GM12878 (cell line): Measurements from ENCODE around the gene CST1. TPM values are rescaled to one million over a fixed set of nuclear protein-coding genes. Genes with fewer than 3 reads are reported as not detected.

ENCODE experiments used
- ATAC-seq: fragments of 200-7000 bp; cut with Tn5 transposase; 3 replicates; pipeline ENCODE4 v1.9.1; 2020; ENCODE audit warnings: mild to moderate bottlenecking, moderate library complexity
- BruUV-seq: library from RNA; stranded (reverse); fragments of 400-500 nt; replicated peaks from 2 replicates; lab custom pipeline; 2021; lab: Mats Ljungman, UMichigan
- CTCF ChIA-PET: fragments of 300-600 bp; sonication (Branson Sonifier 250); formaldehyde crosslinking; extraction: SDS; loops from one replicate; lab custom pipeline; 2021; ENCODE audit warnings: inconsistent platforms; lab: Yijun Ruan, JAX
- POLR2A ChIA-PET: fragments of 350-600 bp; formaldehyde crosslinking; extraction: SDS; loops from one replicate; lab custom pipeline; 2021; ENCODE audit warnings: inconsistent platforms; lab: Charles Lee
- RAD21 ChIA-PET: fragments of 300-600 bp; sonication (Branson Sonifier 250); formaldehyde crosslinking; loops from one replicate; lab custom pipeline; 2023; ENCODE audit warnings: antibody characterized with exemption; ENCODE audit not compliant: unreplicated experiment; lab: Charles Lee
- SMC1A ChIA-PET: fragments of 300-600 bp; sonication (Branson Sonifier 250); formaldehyde crosslinking; loops from one replicate; lab custom pipeline; 2023; ENCODE audit not compliant: unreplicated experiment, uncharacterized antibody; lab: Charles Lee
- DNase-seq: peaks from one replicate; pipeline ENCODE4 v3.0.0-alpha.2; 2011; ENCODE audit warnings: low read depth, low spot score
- FAIRE-seq: peaks from 3 replicates; lab custom pipeline; 2011; peaks lifted over from hg19 to GRCh38; lab: Jason Lieb, UNC
- H2AFZ ChIP-seq: 2 replicates; pipeline ENCODE4 v1.6.0; 2011; ENCODE audit warnings: low read depth, low read length, control low read depth; ENCODE audit not compliant: control insufficient read depth
- H3K27ac ChIP-seq: 2 replicates; pipeline ENCODE4 v1.5.1; 2011; ENCODE audit warnings: control low read depth; ENCODE audit not compliant: control insufficient read depth, insufficient read depth
- H3K27me3 ChIP-seq, 2 experiments: replicated peaks in 1 of 2; 2 replicates each; pipeline versions ENCODE4 v1.6.0 to v1.6.1; 2011; ENCODE audit warnings: low read length in 1 of 2; ENCODE audit not compliant: control insufficient read depth in 2 of 2, insufficient read depth in 2 of 2
- H3K36me3 ChIP-seq, 2 experiments: 2 replicates each; pipeline ENCODE4 v1.5.1; 2011; ENCODE audit warnings: low read length in 1 of 2; ENCODE audit not compliant: control insufficient read depth in 2 of 2, insufficient read depth in 2 of 2
- H3K4me1 ChIP-seq: 2 replicates; pipeline ENCODE4 v1.6.1; 2011; ENCODE audit warnings: mild to moderate bottlenecking, low read length, moderate library complexity, mixed read lengths; ENCODE audit not compliant: control insufficient read depth, insufficient read depth
- H3K4me2 ChIP-seq: 2 replicates; pipeline ENCODE4 v1.6.0; 2011; ENCODE audit warnings: control low read depth; ENCODE audit not compliant: control insufficient read depth, insufficient read depth
- H3K4me3 ChIP-seq: fragments of 200-600 bp; sonication (generic); 2 replicates; pipeline ENCODE4 v1.5.1; 2016
- H3K79me2 ChIP-seq: 2 replicates; pipeline ENCODE4 v1.6.0; 2011; ENCODE audit warnings: low read length; ENCODE audit not compliant: control insufficient read depth, insufficient read depth
- H3K9ac ChIP-seq: 2 replicates; pipeline ENCODE4 v1.8.0; 2011; ENCODE audit warnings: low read length, control low read depth, mixed read lengths; ENCODE audit not compliant: control insufficient read depth, insufficient read depth
- H3K9me3 ChIP-seq: replicated peaks from 3 replicates; pipeline ENCODE4 v1.5.1; 2011; ENCODE audit warnings: mild to moderate bottlenecking, low read length; ENCODE audit not compliant: control insufficient read depth, insufficient read depth
- H4K20me1 ChIP-seq: 2 replicates; pipeline ENCODE4 v1.6.0; 2011; ENCODE audit not compliant: control insufficient read depth, insufficient read depth
- BCL3 ChIP-seq: IDR thresholded peaks from 2 replicates; pipeline ENCODE4 v1.6.1; 2011; ENCODE audit warnings: borderline replicate concordance, low read depth, mild to moderate bottlenecking, moderate library complexity, low read length; ENCODE audit not compliant: insufficient read depth, poor library complexity, severe bottlenecking
- CBFB ChIP-seq: IDR thresholded peaks from 2 replicates; pipeline ENCODE4 v1.6.1; 2016; ENCODE audit warnings: antibody characterized with exemption, low read depth
- EGR1 ChIP-seq, 2 experiments: IDR thresholded peaks; 1 replicate in 1 of 2; 2 replicates in 1 of 2; pipeline ENCODE4 v1.6.1; 2011 to 2012; ENCODE audit warnings: low read depth in 2 of 2, low read length in 2 of 2, borderline replicate concordance in 1 of 2, mild to moderate bottlenecking in 1 of 2, moderate library complexity in 1 of 2
- EP300 ChIP-seq, 2 experiments: fragments of 150-350 bp in 1 of 2; IDR thresholded peaks; 2 replicates each; pipeline ENCODE4 v1.6.1; 2011 to 2012; ENCODE audit warnings: low read depth in 2 of 2, low read length in 2 of 2, borderline replicate concordance in 1 of 2, improper control_type of control experiment in 1 of 2, inconsistent platforms in 1 of 2; ENCODE audit not compliant: control insufficient read depth in 1 of 2
- FOXK2 ChIP-seq: fragments of 450-650 bp; IDR thresholded peaks from 2 replicates; pipeline ENCODE4 v1.6.1; 2017; ENCODE audit warnings: mild to moderate bottlenecking, moderate library complexity
- PKNOX1 ChIP-seq: fragments of 450-650 bp; IDR thresholded peaks from 2 replicates; pipeline ENCODE4 v1.6.1; 2016; ENCODE audit warnings: mild to moderate bottlenecking
- PML ChIP-seq: IDR thresholded peaks from 2 replicates; pipeline ENCODE4 v1.6.1; 2012; ENCODE audit warnings: low read length, inconsistent platforms
- RFX5 ChIP-seq: IDR thresholded peaks from 2 replicates; pipeline ENCODE4 v1.6.1; 2011; ENCODE audit warnings: low read depth, low read length, improper control_type of control experiment
- RUNX3 ChIP-seq: IDR thresholded peaks from 2 replicates; pipeline ENCODE4 v1.6.1; 2012; ENCODE audit warnings: low read length, inconsistent platforms
- SP1 ChIP-seq: IDR thresholded peaks from one replicate; pipeline ENCODE4 v1.6.1; 2011; ENCODE audit warnings: low read depth, low read length
- TCF12 ChIP-seq: IDR thresholded peaks from 2 replicates; pipeline ENCODE4 v1.6.1; 2011; ENCODE audit warnings: low read depth, mild to moderate bottlenecking, low read length
- ZNF207 ChIP-seq: fragments of 450-650 bp; IDR thresholded peaks from 2 replicates; pipeline ENCODE4 v1.6.1; 2014; ENCODE audit warnings: antibody characterized with exemption, mild to moderate bottlenecking, borderline replicate concordance
- ZNF24 ChIP-seq: fragments of 450-650 bp; IDR thresholded peaks from 2 replicates; pipeline ENCODE4 v1.6.1; 2017; ENCODE audit warnings: antibody characterized with exemption, mild to moderate bottlenecking
- ZSCAN29 ChIP-seq: fragments of 450-650 bp; IDR thresholded peaks from 2 replicates; pipeline ENCODE4 v1.6.1; 2017; ENCODE audit warnings: mild to moderate bottlenecking, moderate library complexity
- WGBS: methylation state at CpG from one replicate; pipeline ENCODE4 v1.1.6; 2016; ENCODE audit warnings: low lambda C conversion rate; ENCODE audit not compliant: insufficient replicate concordance, insufficient coverage; ENCODE audit errors: missing lambda C conversion rate; 5-methylcytosine and 5-hydroxymethylcytosine counted together
- in situ Hi-C: fragments of 300-500 bp; cut with MboI; formaldehyde crosslinking; loops from 9 replicates; pipeline ENCODE4 v1.14.3; 2018; ENCODE audit warnings: mixed read lengths
- intact Hi-C: fragments of 100-400 bp; cut with micrococcal nuclease; formaldehyde crosslinking; loops from one replicate; pipeline ENCODE4 v1.14.2; 2022; ENCODE audit not compliant: unreplicated experiment
- polyA plus RNA-seq, 11 experiments: library from polyadenylated mRNA; depleted of rRNA in 4 of 11; unstranded in 6 of 11; stranded (reverse) in 5 of 11; fragments of >200 nt; fragmentation: Nextera tagmentation in 4 of 11; fragmentation: Illumina TruSeq in 1 of 11; extraction: Ambion mirVana in 4 of 11; extraction: Trizol in 1 of 11; gene quantifications; 1 replicate in 1 of 11; 2 replicates in 10 of 11; pipeline versions ENCODE4 v1.2.1 to v1.2.3, GENCODE V29; 2011 to 2016; ENCODE audit warnings: inconsistent platforms in 2 of 11, missing spikeins in 2 of 11, low read depth in 1 of 11
- total RNA-seq, 4 experiments: library from RNA; depleted of rRNA in 3 of 4; stranded (reverse); fragments of >200 nt in 3 of 4; fragmentation: Illumina TruSeq in 1 of 4; extraction: Trizol in 1 of 4; gene quantifications; 2 replicates each; pipeline versions ENCODE4 v1.2.1 to v1.2.3, GENCODE V29; 2013 to 2021
- TF ChIP-seq, protein P1 (sequence below): fragments of 450-650 bp; IDR thresholded peaks from 2 replicates; pipeline ENCODE4 v1.6.1; 2014; ENCODE audit warnings: mild to moderate bottlenecking

The CST1 gene
- total and polyA plus RNA-seq, 10 of the 15 experiments (the other 5 are each of a cell fraction or from before 2014, with no cell fraction given): not detected

GRCh38 chr20:23705895-23706294 lies 44.8 kb downstream of the CST1 start:
- in situ Hi-C loops: no loop called here
- no peaks in the 10 kb centered on the region for H3K27me3 ChIP-seq
- no peaks in the 10 kb centered on the region for H3K36me3 ChIP-seq
- CTCF ChIA-PET: no interaction called here
- intact Hi-C loops: no loop called here
- H4K20me1 ChIP-seq: no peaks in the 10 kb centered on the region
- BruUV-seq: no TSS peak
- H3K79me2 ChIP-seq: no peaks in the 10 kb centered on the region
- H3K9me3 ChIP-seq: no peaks in the 10 kb centered on the region
- H3K9ac ChIP-seq: no peak overlapping the region
- POLR2A ChIA-PET: no interaction called here
- 25% methylated on average over 1 of the region's 1 CpG for WGBS
- SMC1A ChIA-PET: interaction anchor here (0.6 kb wide), 1 partner anchor 93 kb away, joined by 3 read pairs; no protein-coding TSS in a partner anchor
- RAD21 ChIA-PET: no interaction called here
- H3K27ac ChIP-seq: no peak overlapping the region
- H3K4me2 ChIP-seq: no peak overlapping the region
- TF ChIP-seq EGR1 (IDR thresholded peaks at IDR 0.05; ENCODE audit: borderline replicate concordance in 1 of 2, low read depth in 2 of 2, low read length in 2 of 2) (no peak), CBFB (no peak), PML (no peak), TCF12 (no peak)
- TF ChIP-seq, protein P1, sequence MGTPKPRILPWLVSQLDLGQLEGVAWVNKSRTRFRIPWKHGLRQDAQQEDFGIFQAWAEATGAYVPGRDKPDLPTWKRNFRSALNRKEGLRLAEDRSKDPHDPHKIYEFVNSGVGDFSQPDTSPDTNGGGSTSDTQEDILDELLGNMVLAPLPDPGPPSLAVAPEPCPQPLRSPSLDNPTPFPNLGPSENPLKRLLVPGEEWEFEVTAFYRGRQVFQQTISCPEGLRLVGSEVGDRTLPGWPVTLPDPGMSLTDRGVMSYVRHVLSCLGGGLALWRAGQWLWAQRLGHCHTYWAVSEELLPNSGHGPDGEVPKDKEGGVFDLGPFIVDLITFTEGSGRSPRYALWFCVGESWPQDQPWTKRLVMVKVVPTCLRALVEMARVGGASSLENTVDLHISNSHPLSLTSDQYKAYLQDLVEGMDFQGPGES: no peak
- no peak overlapping the region for H3K4me3 ChIP-seq
- ATAC-seq (no peak), DNase-seq (no peak), FAIRE-seq (no peak)
- H2AFZ ChIP-seq: no peak overlapping the region
- H3K4me1 ChIP-seq: no peaks in the 10 kb centered on the region

- Histone ChIP-seq H3K27ac (no peak overlapping the region), H2AFZ (no peak overlapping the region), H3K27me3 (no peaks in the 10 kb centered on the region), H3K9me3 (no peaks in the 10 kb centered on the region), H4K20me1 (no peaks in the 10 kb centered on the region), H3K9ac (no peak overlapping the region), H3K36me3 (no peaks in the 10 kb centered on the region), H3K4me1 (no peaks in the 10 kb centered on the region), H3K4me2 (no peak overlapping the region), H3K4me3 (no peak overlapping the region), H3K79me2 (no peaks in the 10 kb centered on the region)
- ATAC-seq (no peak), FAIRE-seq (no peak), DNase-seq (no peak)
- intact Hi-C loops: no loop called here
- in situ Hi-C loops: no loop called here
- ChIA-PET POLR2A (no interaction called here), SMC1A (no interaction called here), CTCF (no interaction called here), RAD21 (no interaction called here)
- WGBS: 19% methylated on average over 4 of the region's 4 CpGs
- BruUV-seq: no TSS peak
- TF ChIP-seq BCL3: no peak
- no peak for TF ChIP-seq RFX5
- no peak for TF ChIP-seq FOXK2
- TF ChIP-seq EP300 (IDR thresholded peaks at IDR 0.05; ENCODE audit: borderline replicate concordance in 1 of 2, control insufficient read depth in 1 of 2, low read depth in 2 of 2, low read length in 2 of 2): no peak
- no peak for TF ChIP-seq TCF12
- TF ChIP-seq SP1: no peak
- no peak for TF ChIP-seq RUNX3
- no peak for TF ChIP-seq PKNOX1
- no peak for TF ChIP-seq ZNF24
- no peak for TF ChIP-seq ZNF207
- TF ChIP-seq ZSCAN29: no peak
- TF ChIP-seq CBFB: no peak
Measured at GRCh38 chr20:23702021-23702420, 48.7 kb downstream of the CST1 start.
